Mucosa of descending colon (tissue), 3 donors: ENCODE data around the gene RPL15. TPM values are rescaled to one million over a fixed set of nuclear protein-coding genes. Genes with fewer than 3 reads are reported as not detected.
A peak's percentile ranks its signal among the peaks of the same experiment; 100 is the strongest.

Experiments
- ATAC-seq: fragments of 200-7000 bp; cut with Tn5 transposase; one replicate; pipeline ENCODE4 v1.9.1; 2020; ENCODE audit warnings: mild to moderate bottlenecking, moderate library complexity
- DNase-seq, 3 donors: peaks; one replicate each; pipeline ENCODE4 v3.0.0-alpha.2; 2020
- H3K36me3 ChIP-seq: fragments of 200-600 bp; one replicate; pipeline ENCODE4 v1.8.0; 2021; ENCODE audit warnings: low read depth, mild to moderate bottlenecking
- H3K4me1 ChIP-seq: fragments of 200-600 bp; one replicate; pipeline ENCODE4 v1.8.0; 2021; ENCODE audit warnings: low read depth, mild to moderate bottlenecking
- H3K4me3 ChIP-seq: fragments of 200-600 bp; one replicate; pipeline ENCODE4 v1.8.0; 2021; ENCODE audit warnings: mild to moderate bottlenecking
- H3K9me3 ChIP-seq: fragments of 200-600 bp; one replicate; pipeline ENCODE4 v1.8.0; 2021; ENCODE audit warnings: mild to moderate bottlenecking
- CTCF ChIP-seq: fragments of 200-600 bp; IDR thresholded peaks from one replicate; pipeline ENCODE4 v1.8.0; 2022; ENCODE audit warnings: antibody characterized with exemption, mild to moderate bottlenecking
- intact Hi-C, 2 donors: fragments of 100-400 bp; cut with DNase I in 1 of 2; cut with micrococcal nuclease in 1 of 2; formaldehyde crosslinking; loops; one replicate each; pipeline versions ENCODE4 v1.11.0 to v1.11.1; 2022; cut with DNase I, micrococcal nuclease
- total RNA-seq, 3 donors: library from RNA; stranded (reverse); fragmentation: NEBNext Ultra II Directional in 2 of 3; extraction: Animal tissue kit (Norgen Biotek cat#: 25700) in 2 of 3; gene quantifications; one replicate each; pipeline versions ENCODE4 v1.2.1 to v1.2.4, GENCODE V29; 2021 to 2023
- donor health status: DM: no; HTN: no; CAD: no; lungs with moderate emphysema.
- donor health status: DM: no; HTN: no; CAD: no.
- donor health status: DM: no; HTN: yes; CAD: no.

Gene RPL15
- total RNA-seq, 3 donors from 2014 or later = 1,277 to 1,409 (median 1,319) TPM

GRCh38 chr3:23928524-23928923, 11.6 kb downstream of the RPL15 start:
- Histone ChIP-seq H3K4me1 (no peaks in the 10 kb centered on the region), H3K4me3 (no peak overlapping the region), H3K36me3 (no peaks in the 10 kb centered on the region), H3K9me3 (no peaks in the 10 kb centered on the region)
- intact Hi-C loops = no loop called here
- no peak for DNase-seq
- ATAC-seq = peak; percentile 38
- no peak for TF ChIP-seq CTCF

GRCh38 chr3:23931597-23931996, 14.7 kb downstream of the RPL15 start:
- Histone ChIP-seq H3K9me3 (no peaks in the 10 kb centered on the region), H3K36me3 (no peaks in the 10 kb centered on the region), H3K4me1 (no peaks in the 10 kb centered on the region), H3K4me3 (no peak overlapping the region)
- intact Hi-C loops = no loop called here
- DNase-seq (no peak), ATAC-seq (no peak)
- TF ChIP-seq CTCF = no peak

- Histone ChIP-seq H3K36me3 (no peaks in the 10 kb centered on the region), H3K4me3 (no peak overlapping the region), H3K4me1 (no peaks in the 10 kb centered on the region), H3K9me3 (no peaks in the 10 kb centered on the region)
- intact Hi-C loops = no loop called here
- DNase-seq (no peak), ATAC-seq (no peak)
- no peak for TF ChIP-seq CTCF
Measured at GRCh38 chr3:23932571-23932970, 15.6 kb downstream of the RPL15 start.

- Histone ChIP-seq H3K4me1 (no peaks in the 10 kb centered on the region), H3K36me3 (no peaks in the 10 kb centered on the region), H3K9me3 (no peaks in the 10 kb centered on the region), H3K4me3 (no peak overlapping the region)
- TF ChIP-seq CTCF = no peak
- DNase-seq = no peak
- intact Hi-C loops = no loop called here
- ATAC-seq = no peak
Measured at GRCh38 chr3:23934253-23934652, 17.3 kb downstream of the RPL15 start.

- no peaks in the 10 kb centered on the region for H3K9me3 ChIP-seq
- DNase-seq (no peak), ATAC-seq (no peak)
- TF ChIP-seq CTCF = no peak
- no peak overlapping the region for H3K4me3 ChIP-seq
- no peaks in the 10 kb centered on the region for H3K4me1 ChIP-seq
- H3K36me3 ChIP-seq = no peaks in the 10 kb centered on the region
- intact Hi-C loops = no loop called here
Measured at GRCh38 chr3:23937296-23937695, 20.4 kb downstream of the RPL15 start.

GRCh38 chr3:23938688-23939087, 21.8 kb downstream of the RPL15 start:
- H3K9me3 ChIP-seq = no peaks in the 10 kb centered on the region
- intact Hi-C loops = no loop called here
- H3K36me3 ChIP-seq = no peaks in the 10 kb centered on the region
- no peak for TF ChIP-seq CTCF
- ATAC-seq = no peak
- H3K4me3 ChIP-seq = no peak overlapping the region
- no peaks in the 10 kb centered on the region for H3K4me1 ChIP-seq
- DNase-seq = no peak
